ENCODE measurements around the gene ARID3A. TPM values are rescaled to one million over a fixed set of nuclear protein-coding genes. Genes with fewer than 3 reads are reported as not detected.

Gene ARID3A
- total RNA-seq, 3 donors from 2014 or later (not counting 1 experiment from before 2014, with no cell fraction given): 15.9 to 24.6 (median 24.2) TPM

DNA sequence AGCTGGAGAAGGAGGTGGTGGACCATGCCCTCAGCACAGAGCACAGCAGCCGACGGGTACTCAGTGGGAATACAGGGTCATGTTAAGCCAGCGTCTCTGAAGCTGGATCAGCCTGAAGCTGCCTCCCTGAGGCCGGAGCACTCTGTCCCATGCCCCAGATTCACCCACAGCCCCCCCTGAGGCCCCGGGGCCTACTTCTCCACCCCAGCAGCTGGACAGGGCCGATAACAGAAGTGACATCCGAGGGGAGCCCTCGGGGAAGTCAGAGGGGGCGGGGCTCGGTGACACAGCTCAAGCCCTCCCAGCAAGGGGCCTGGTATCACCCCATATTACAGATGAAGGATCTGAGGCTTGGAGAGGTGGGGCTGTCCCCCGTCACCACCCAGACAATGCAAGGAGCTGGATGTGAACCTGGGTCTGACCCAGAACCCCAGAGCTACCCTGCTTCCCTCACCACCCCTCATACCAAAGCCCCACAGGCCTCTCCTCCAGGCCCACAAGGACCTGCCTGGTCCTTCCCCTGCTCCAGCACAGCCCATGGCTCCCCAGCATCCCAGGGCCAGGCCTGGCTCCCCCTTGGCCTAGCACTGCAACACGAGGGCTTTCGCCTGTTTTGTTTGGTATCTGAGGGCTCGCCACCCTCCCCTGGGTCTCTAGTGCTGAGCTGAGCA is 18.5 kb upstream of the ARID3A start:
- intact Hi-C loops (cut with micrococcal nuclease): no loop called here
- peak in 1 of 2 donors; percentile 51 for DNase-seq
- H3K36me3 ChIP-seq (ENCODE audit: control insufficient read depth, insufficient read depth, low read length): no peaks in the 10 kb centered on the region

DNA sequence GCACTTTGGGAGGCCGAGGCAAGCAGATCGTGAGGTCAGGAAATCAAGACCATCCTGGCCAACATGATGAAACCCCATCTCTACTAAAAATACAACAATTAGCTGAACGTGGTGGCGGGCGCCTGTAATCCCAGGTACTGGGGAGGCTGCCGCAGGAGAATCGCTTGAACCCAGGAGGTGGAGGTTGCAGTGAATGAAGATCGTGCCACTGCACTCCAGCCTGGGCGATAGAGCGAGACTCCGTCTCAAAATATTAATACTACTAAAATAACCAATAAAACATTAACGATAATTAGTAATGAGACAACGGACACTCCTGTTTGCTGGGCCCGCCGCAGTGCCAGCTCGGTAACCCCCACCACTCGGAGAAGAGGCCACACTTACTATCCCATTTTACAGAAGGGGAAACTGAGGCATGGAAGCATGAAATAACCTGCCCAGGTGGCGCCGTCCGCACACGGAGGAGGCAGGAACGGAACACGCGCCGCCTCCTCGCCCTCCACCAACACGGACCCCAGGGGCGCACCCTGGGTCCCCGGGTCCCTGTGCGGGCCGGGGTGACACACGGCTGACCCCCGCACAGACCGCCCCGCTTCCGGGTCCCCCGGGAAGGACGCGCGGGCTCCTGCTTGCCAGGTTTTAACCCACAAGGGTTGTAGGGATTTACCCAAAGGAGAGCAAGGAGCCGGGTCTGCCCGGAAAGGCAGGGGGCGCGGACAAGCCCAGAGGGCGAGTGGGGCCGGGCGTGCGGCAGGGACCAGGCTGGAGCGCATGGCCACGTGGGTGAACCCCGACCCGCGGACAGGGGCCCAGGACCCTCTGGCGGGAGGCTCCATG is 14.4 kb upstream of the ARID3A start:
- Mint-ChIP-seq H3K9me3 (no peaks in the 10 kb centered on the region), H3K4me3 (peak overlapping the region; percentile 75), H3K36me3 (no peaks in the 10 kb centered on the region), H3K27me3 (ENCODE audit: low read depth in 2 of 2) (peaks cover 0 to 6% of the 10 kb centered on the region in 2 donors), H3K4me1 (peaks cover 12 to 20% of the 10 kb centered on the region in 2 donors), H3K27ac (peak overlapping the region; percentile 52 to 98)
- no peaks in the 10 kb centered on the region for H3K9me3 ChIP-seq (ENCODE audit: control insufficient read depth, insufficient read depth, low read length)
- 92% methylated on average over 48 of the region's 54 CpGs for WGBS (ENCODE audit: insufficient coverage)
- H3K4me1 ChIP-seq (ENCODE audit: control insufficient read depth, insufficient read depth, low read length): peaks cover 57% of the 10 kb centered on the region
- TF ChIP-seq, protein P1, sequence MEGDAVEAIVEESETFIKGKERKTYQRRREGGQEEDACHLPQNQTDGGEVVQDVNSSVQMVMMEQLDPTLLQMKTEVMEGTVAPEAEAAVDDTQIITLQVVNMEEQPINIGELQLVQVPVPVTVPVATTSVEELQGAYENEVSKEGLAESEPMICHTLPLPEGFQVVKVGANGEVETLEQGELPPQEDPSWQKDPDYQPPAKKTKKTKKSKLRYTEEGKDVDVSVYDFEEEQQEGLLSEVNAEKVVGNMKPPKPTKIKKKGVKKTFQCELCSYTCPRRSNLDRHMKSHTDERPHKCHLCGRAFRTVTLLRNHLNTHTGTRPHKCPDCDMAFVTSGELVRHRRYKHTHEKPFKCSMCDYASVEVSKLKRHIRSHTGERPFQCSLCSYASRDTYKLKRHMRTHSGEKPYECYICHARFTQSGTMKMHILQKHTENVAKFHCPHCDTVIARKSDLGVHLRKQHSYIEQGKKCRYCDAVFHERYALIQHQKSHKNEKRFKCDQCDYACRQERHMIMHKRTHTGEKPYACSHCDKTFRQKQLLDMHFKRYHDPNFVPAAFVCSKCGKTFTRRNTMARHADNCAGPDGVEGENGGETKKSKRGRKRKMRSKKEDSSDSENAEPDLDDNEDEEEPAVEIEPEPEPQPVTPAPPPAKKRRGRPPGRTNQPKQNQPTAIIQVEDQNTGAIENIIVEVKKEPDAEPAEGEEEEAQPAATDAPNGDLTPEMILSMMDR (IDR thresholded peaks at IDR 0.05): no peak
- no peaks in the 10 kb centered on the region for H3K36me3 ChIP-seq (ENCODE audit: control insufficient read depth, insufficient read depth, low read length)
- H3K27ac ChIP-seq (ENCODE audit: low read length): peak overlapping the region; percentile 30
- no peak for ATAC-seq
- peaks cover 4% of the 10 kb centered on the region for H3K27me3 ChIP-seq (ENCODE audit: control insufficient read depth, insufficient read depth, low read length)
- H3K4me3 ChIP-seq (ENCODE audit: low read length): no peak overlapping the region
- no peak for DNase-seq
- intact Hi-C loops (cut with micrococcal nuclease): no loop called here

More for the DNA sequence above, 18.5 kb upstream of the ARID3A start:
- ATAC-seq: peak in 1 of 3 donors; percentile 59
- Mint-ChIP-seq H3K4me1 (peaks cover 12 to 20% of the 10 kb centered on the region in 2 donors), H3K27me3 (ENCODE audit: low read depth in 2 of 2) (no peaks in the 10 kb centered on the region), H3K9me3 (no peaks in the 10 kb centered on the region), H3K4me3 (peak overlapping the region; percentile 4), H3K27ac (peak overlapping the region; percentile 41 to 99), H3K36me3 (no peaks in the 10 kb centered on the region)
- H3K27ac ChIP-seq (ENCODE audit: low read length): peak overlapping the region; percentile 69
- H3K4me1 ChIP-seq (ENCODE audit: control insufficient read depth, insufficient read depth, low read length): peaks cover 57% of the 10 kb centered on the region
- H3K9me3 ChIP-seq (ENCODE audit: control insufficient read depth, insufficient read depth, low read length): no peaks in the 10 kb centered on the region
- TF ChIP-seq, protein P1 (IDR thresholded peaks at IDR 0.05): no peak
- H3K27me3 ChIP-seq (ENCODE audit: control insufficient read depth, insufficient read depth, low read length): no peaks in the 10 kb centered on the region
- no peak overlapping the region for H3K4me3 ChIP-seq (ENCODE audit: low read length)
- WGBS (ENCODE audit: insufficient coverage): 57% methylated on average over 14 of the region's 14 CpGs

DNA sequence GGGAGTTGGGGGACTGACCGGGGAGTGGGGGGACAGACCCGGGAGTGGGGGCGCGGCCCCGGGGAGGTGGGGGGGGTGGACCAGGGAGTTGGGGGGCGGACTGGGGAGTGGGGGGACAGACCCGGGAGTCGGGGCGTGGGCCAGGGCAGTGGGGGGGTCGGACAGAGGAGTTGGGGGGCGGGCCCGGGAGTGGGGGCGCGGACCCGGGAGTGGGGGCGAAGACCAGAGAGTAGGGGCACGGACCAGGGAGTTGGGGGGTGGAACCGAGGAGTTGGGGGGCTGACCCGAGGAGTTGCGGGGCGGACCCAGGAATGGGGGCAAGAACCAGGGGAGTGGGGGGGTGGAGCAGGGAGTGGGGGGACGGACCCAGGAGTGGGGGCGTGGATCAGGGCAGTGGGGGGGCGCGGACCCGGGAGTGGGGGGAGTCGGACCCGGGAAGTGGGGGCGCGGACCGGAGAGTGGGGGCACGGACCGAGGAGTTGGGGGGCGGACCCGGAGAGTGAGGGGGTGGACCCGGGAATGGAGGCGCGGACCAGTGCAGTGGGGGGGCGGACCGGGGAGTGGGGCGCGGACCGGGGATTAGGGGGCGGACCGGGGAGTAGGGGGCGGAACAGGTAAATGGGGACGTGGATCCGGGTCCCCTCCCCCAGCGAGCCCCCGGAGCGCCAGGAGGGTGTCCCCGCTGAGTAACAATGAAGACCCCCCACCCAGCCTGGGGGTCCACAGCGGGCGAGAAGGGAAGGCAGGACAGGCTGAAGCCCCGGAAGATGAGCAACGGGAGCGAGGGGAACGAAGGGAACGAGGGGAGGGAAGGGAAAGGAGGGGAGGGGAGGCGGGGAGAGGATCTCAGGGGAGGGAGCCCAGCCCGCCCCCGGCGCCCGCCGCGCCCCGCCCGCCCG is 13.4 kb upstream of the ARID3A start:
- ATAC-seq (peak in 1 of 3 donors; percentile 17), DNase-seq (no peak)
- intact Hi-C loops (cut with micrococcal nuclease): no loop called here

More for the DNA sequence above, 13.4 kb upstream of the ARID3A start:
- H3K4me1 ChIP-seq (ENCODE audit: control insufficient read depth, insufficient read depth, low read length): peaks cover 54% of the 10 kb centered on the region
- Mint-ChIP-seq H3K27ac (peak overlapping the region; percentile 36 to 83), H3K27me3 (ENCODE audit: low read depth in 2 of 2) (peaks cover 0 to 6% of the 10 kb centered on the region in 2 donors), H3K9me3 (no peaks in the 10 kb centered on the region), H3K4me3 (peak overlapping the region; percentile 86), H3K4me1 (peaks cover 12 to 20% of the 10 kb centered on the region in 2 donors), H3K36me3 (no peaks in the 10 kb centered on the region)
- H3K27me3 ChIP-seq (ENCODE audit: control insufficient read depth, insufficient read depth, low read length): peaks cover 9% of the 10 kb centered on the region
- no peaks in the 10 kb centered on the region for H3K36me3 ChIP-seq (ENCODE audit: control insufficient read depth, insufficient read depth, low read length)
- peak overlapping the region; percentile 97 for H3K27ac ChIP-seq (ENCODE audit: low read length)
- TF ChIP-seq, protein P1 (IDR thresholded peaks at IDR 0.05): no peak
- 4% methylated on average over 63 of the region's 69 CpGs for WGBS (ENCODE audit: insufficient coverage)
- H3K9me3 ChIP-seq (ENCODE audit: control insufficient read depth, insufficient read depth, low read length): no peaks in the 10 kb centered on the region
- peak overlapping the region; percentile 92 for H3K4me3 ChIP-seq (ENCODE audit: low read length)
